ENCODE data around the gene PCDHGA5. TPM values are rescaled to one million over a fixed set of nuclear protein-coding genes. Genes with fewer than 3 reads are reported as not detected.
"Not testable (repeated sequence)": the region's sequence is repeated elsewhere in the genome, so short reads cannot be mapped to it uniquely, and the experiment has no call there.

PCDHGA5 gene
- polyA plus RNA-seq, 1 donor from 2014 or later, result not detected

GRCh38 chr5:141342773-141343172 is 21.2 kb upstream of the PCDHGA5 start:
- Mint-ChIP-seq H3K4me1 (peaks cover 0 to 4% (median 0%) of the 10 kb centered on the region in 3 donors), H3K9me3 (peaks cover 12 to 33% (median 32%) of the 10 kb centered on the region in 3 donors), H3K36me3 (peaks cover 6% of the 10 kb centered on the region), H3K27me3 (peaks cover 14% of the 10 kb centered on the region), H3K4me3 (no peak overlapping the region), H3K27ac (no peak overlapping the region)

GRCh38 chr5:141343242-141343952 is 20.6 kb upstream of the PCDHGA5 start, which contains the start of gene PCDHGA3:
PCDHGA3 (plus strand) TSS chr5:141343829; CDS start chr5:141344034, 205 bp downstream.
- Mint-ChIP-seq H3K27ac (no peak within 1 kb of the TSS), H3K36me3 (peaks cover 3% of the 10 kb centered on the region), H3K9me3 (peaks cover 12 to 28% (median 27%) of the 10 kb centered on the region in 3 donors), H3K27me3 (peaks cover 14% of the 10 kb centered on the region), H3K4me3 (peak within 1 kb of the TSS in 3 of 4 donors; percentile 5 to 88 (median 75)), H3K4me1 (peaks cover 0 to 2% (median 0%) of the 10 kb centered on the region in 3 donors)

- peaks cover 12 to 24% (median 23%) of the 10 kb centered on the region in 3 donors for H3K9me3 Mint-ChIP-seq
- peaks cover 3% of the 10 kb centered on the region for H3K36me3 Mint-ChIP-seq
- H3K27me3 Mint-ChIP-seq, result peaks cover 17% of the 10 kb centered on the region
These were observed 20.0 kb upstream of the PCDHGA5 start for GRCh38 chr5:141343953-141344463.

GRCh38 chr5:141345327-141345726 is 18.6 kb upstream of the PCDHGA5 start:
- peaks cover 23% of the 10 kb centered on the region for H3K27me3 Mint-ChIP-seq
- H3K4me3 Mint-ChIP-seq, result peak overlapping the region in 1 of 4 donors; percentile 70
- H3K9me3 Mint-ChIP-seq, result peaks cover 10 to 25% (median 22%) of the 10 kb centered on the region in 3 donors
- H3K36me3 Mint-ChIP-seq, result peaks cover 3% of the 10 kb centered on the region
- H3K4me1 Mint-ChIP-seq, result peaks cover 0 to 3% (median 2%) of the 10 kb centered on the region in 3 donors
- no peak overlapping the region for H3K27ac Mint-ChIP-seq

More at GRCh38 chr5:141343953-141344463, 20.0 kb upstream of the PCDHGA5 start:
- Mint-ChIP-seq H3K4me1 (peaks cover 0 to 2% (median 0%) of the 10 kb centered on the region in 3 donors), H3K27ac (no peak overlapping the region), H3K4me3 (peak overlapping the region in 3 of 4 donors; percentile 5 to 88 (median 75))

- Mint-ChIP-seq H3K27me3 (peaks cover 24% of the 10 kb centered on the region), H3K9me3 (peaks cover 10 to 28% (median 24%) of the 10 kb centered on the region in 3 donors), H3K4me3 (peak overlapping the region in 1 of 4 donors; percentile 3)
- not testable (repeated sequence) for H3K4me1 Mint-ChIP-seq, H3K36me3 Mint-ChIP-seq, H3K27ac Mint-ChIP-seq
These were observed 17.9 kb upstream of the PCDHGA5 start for GRCh38 chr5:141346017-141346416.

- peaks cover 25% of the 10 kb centered on the region for H3K27me3 Mint-ChIP-seq
- peaks cover 8 to 27% (median 23%) of the 10 kb centered on the region in 3 donors for H3K9me3 Mint-ChIP-seq
- peaks cover 3% of the 10 kb centered on the region for H3K36me3 Mint-ChIP-seq
- H3K4me1 Mint-ChIP-seq, result peaks cover 0 to 3% (median 2%) of the 10 kb centered on the region in 3 donors
- H3K4me3 Mint-ChIP-seq, result peak within 1 kb of the TSS; percentile 58 to 89 (median 84)
- H3K27ac Mint-ChIP-seq, result peak within 1 kb of the TSS; percentile 67 to 89 (median 83)
These were observed 13.9 kb upstream of the PCDHGA5 start, which contains the start of gene PCDHGB1 for GRCh38 chr5:141349917-141350619. PCDHGB1 (plus strand) TSS chr5:141350099; CDS start chr5:141350261, 162 bp downstream.

- Mint-ChIP-seq H3K27ac (no peak overlapping the region), H3K4me3 (no peak overlapping the region), H3K9me3 (peaks cover 6 to 34% (median 24%) of the 10 kb centered on the region in 3 donors), H3K4me1 (peaks cover 0 to 3% (median 1%) of the 10 kb centered on the region in 3 donors), H3K36me3 (peaks cover 1% of the 10 kb centered on the region), H3K27me3 (peaks cover 33% of the 10 kb centered on the region)
These were observed 12.4 kb upstream of the PCDHGA5 start for GRCh38 chr5:141351591-141351990.

GRCh38 chr5:141354900-141355469 is 9.0 kb upstream of the PCDHGA5 start, which contains the start of gene PCDHGA4:
PCDHGA4 (plus strand) TSS chr5:141355021; CDS start chr5:141355108, 87 bp downstream.
- Mint-ChIP-seq H3K27ac (peak within 1 kb of the TSS in 1 of 3 donors; percentile 6), H3K4me3 (peak within 1 kb of the TSS in 3 of 4 donors; percentile 17 to 63 (median 45)), H3K4me1 (peaks cover 2 to 5% (median 2%) of the 10 kb centered on the region in 3 donors), H3K36me3 (peaks cover 3% of the 10 kb centered on the region), H3K27me3 (peaks cover 34% of the 10 kb centered on the region), H3K9me3 (peaks cover 6 to 32% (median 23%) of the 10 kb centered on the region in 3 donors)

GRCh38 chr5:141355641-141356040 is 8.3 kb upstream of the PCDHGA5 start:
- peaks cover 3% of the 10 kb centered on the region for H3K36me3 Mint-ChIP-seq
- peak overlapping the region in 2 of 4 donors; percentile 37 to 46 for H3K4me3 Mint-ChIP-seq
- H3K27me3 Mint-ChIP-seq, result peaks cover 36% of the 10 kb centered on the region
- H3K27ac Mint-ChIP-seq, result peak overlapping the region in 1 of 3 donors; percentile 6
- H3K4me1 Mint-ChIP-seq, result peaks cover 2 to 8% (median 2%) of the 10 kb centered on the region in 3 donors
- H3K9me3 Mint-ChIP-seq, result peaks cover 6 to 25% (median 25%) of the 10 kb centered on the region in 3 donors

GRCh38 chr5:141356133-141356532 is 7.8 kb upstream of the PCDHGA5 start:
- Mint-ChIP-seq H3K27ac (peak overlapping the region in 1 of 3 donors; percentile 6), H3K4me1 (peaks cover 2 to 8% (median 2%) of the 10 kb centered on the region in 3 donors), H3K4me3 (no peak overlapping the region), H3K9me3 (peaks cover 10 to 26% (median 24%) of the 10 kb centered on the region in 3 donors), H3K36me3 (peaks cover 5% of the 10 kb centered on the region), H3K27me3 (peaks cover 40% of the 10 kb centered on the region)

- peaks cover 2 to 8% (median 2%) of the 10 kb centered on the region in 3 donors for H3K4me1 Mint-ChIP-seq
- peaks cover 5% of the 10 kb centered on the region for H3K36me3 Mint-ChIP-seq
- no peak overlapping the region for H3K27ac Mint-ChIP-seq
- H3K4me3 Mint-ChIP-seq, result no peak overlapping the region
- peaks cover 37% of the 10 kb centered on the region for H3K27me3 Mint-ChIP-seq
- peaks cover 12 to 27% (median 26%) of the 10 kb centered on the region in 3 donors for H3K9me3 Mint-ChIP-seq
These were observed 7.0 kb upstream of the PCDHGA5 start for GRCh38 chr5:141356950-141357349.

GRCh38 chr5:141359790-141360426 is 4.1 kb upstream of the PCDHGA5 start, which contains the start of gene PCDHGB2:
PCDHGB2 (plus strand) TSS chr5:141359994; CDS start chr5:141360136, 142 bp downstream.
- H3K4me1 Mint-ChIP-seq, result peaks cover 5 to 17% (median 10%) of the 10 kb centered on the region in 3 donors
- peaks cover 51% of the 10 kb centered on the region for H3K27me3 Mint-ChIP-seq
- peaks cover 10 to 38% (median 22%) of the 10 kb centered on the region in 3 donors for H3K9me3 Mint-ChIP-seq
- H3K27ac Mint-ChIP-seq, result peak within 1 kb of the TSS; percentile 14 to 76 (median 68)
- H3K36me3 Mint-ChIP-seq, result peaks cover 3% of the 10 kb centered on the region
- H3K4me3 Mint-ChIP-seq, result peak within 1 kb of the TSS; percentile 89 to 95 (median 92)

- peak overlapping the region; percentile 58 to 89 (median 69) for H3K4me3 Mint-ChIP-seq
- peak overlapping the region in 1 of 3 donors; percentile 76 for H3K27ac Mint-ChIP-seq
- H3K4me1 Mint-ChIP-seq, result peaks cover 5 to 17% (median 10%) of the 10 kb centered on the region in 3 donors
- H3K36me3 Mint-ChIP-seq, result peaks cover 3% of the 10 kb centered on the region
- peaks cover 52% of the 10 kb centered on the region for H3K27me3 Mint-ChIP-seq
- H3K9me3 Mint-ChIP-seq, result peaks cover 12 to 42% (median 27%) of the 10 kb centered on the region in 3 donors
These were observed 3.3 kb upstream of the PCDHGA5 start for GRCh38 chr5:141360685-141361084.

Data from IgD-negative memory B cell (primary cell).